Effector memory CD4-positive, alpha-beta T cell (primary cell): ENCODE measurements around the gene SYPL1.
A peak's percentile ranks its signal among the peaks of the same experiment; 100 is the strongest.

Source experiments
- DNase-seq, 3 donors: peaks; one replicate each; pipeline ENCODE4 v3.0.0-alpha.2; 2020
- H3K27ac ChIP-seq: 2 replicates; pipeline ENCODE4 v1.7.0; 2013; ENCODE audit warnings: mild to moderate bottlenecking, low read length, moderate library complexity; ENCODE audit not compliant: insufficient read depth, poor library complexity, severe bottlenecking
- H3K27me3 ChIP-seq: replicated peaks from 2 replicates; pipeline ENCODE4 v1.7.0; 2013; ENCODE audit warnings: mild to moderate bottlenecking, low read length; ENCODE audit not compliant: insufficient read depth, control insufficient read depth, poor library complexity, severe bottlenecking
- H3K36me3 ChIP-seq: 2 replicates; pipeline ENCODE4 v1.7.0; 2013; ENCODE audit warnings: mild to moderate bottlenecking, low read length, moderate library complexity; ENCODE audit not compliant: control insufficient read depth, insufficient read depth
- H3K4me1 ChIP-seq: 2 replicates; pipeline ENCODE4 v1.7.0; 2013; ENCODE audit warnings: low read length, mild to moderate bottlenecking; ENCODE audit not compliant: control insufficient read depth, insufficient read depth, poor library complexity, severe bottlenecking
- H3K4me3 ChIP-seq: 2 replicates; pipeline ENCODE4 v1.7.0; 2013; ENCODE audit warnings: low read length, low read depth, mild to moderate bottlenecking; ENCODE audit not compliant: insufficient read depth, poor library complexity, severe bottlenecking
- H3K9me3 ChIP-seq: 2 replicates; pipeline ENCODE4 v1.7.0; 2013; ENCODE audit warnings: mild to moderate bottlenecking, low read length, moderate library complexity; ENCODE audit not compliant: control insufficient read depth

The SYPL1 gene

DNA sequence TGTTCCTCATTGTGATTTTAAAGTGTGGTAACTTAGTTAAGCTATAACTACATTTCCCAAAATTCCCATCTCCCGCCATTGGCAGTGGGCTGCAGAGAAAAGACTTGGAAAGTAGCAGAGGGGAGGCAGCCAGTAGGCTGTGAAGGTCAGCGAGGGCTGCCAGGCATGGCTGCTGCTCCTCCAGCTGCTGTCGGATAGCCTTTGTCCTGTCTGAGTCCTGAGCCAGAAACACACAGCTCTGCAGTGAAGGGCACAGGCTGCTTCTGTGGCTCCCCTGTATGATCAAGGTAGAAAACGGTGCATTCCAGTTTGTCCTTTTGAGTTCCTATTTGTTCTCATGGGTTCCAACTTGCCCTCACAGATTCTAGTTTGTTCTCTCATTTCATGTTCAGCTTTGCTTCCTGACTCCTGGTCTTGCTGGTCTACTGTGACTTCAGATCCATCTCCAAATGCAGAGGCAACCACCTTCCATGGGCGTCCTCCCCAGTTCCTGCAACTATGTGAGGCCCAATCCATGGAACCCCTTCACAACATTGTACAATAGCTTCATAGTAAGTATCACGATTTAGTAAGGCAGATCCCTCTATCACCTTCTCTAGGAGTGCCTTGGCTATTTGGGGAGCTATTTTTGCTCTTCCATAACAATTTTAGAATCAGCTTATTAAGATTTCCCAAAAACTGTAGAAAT lies 31.7 kb downstream of the SYPL1 start:
- DNase-seq = no peak
- Histone ChIP-seq H3K4me1 (no peaks in the 10 kb centered on the region), H3K27ac (no peak overlapping the region), H3K9me3 (no peaks in the 10 kb centered on the region), H3K27me3 (no peaks in the 10 kb centered on the region), H3K36me3 (no peaks in the 10 kb centered on the region), H3K4me3 (no peak overlapping the region)

DNA sequence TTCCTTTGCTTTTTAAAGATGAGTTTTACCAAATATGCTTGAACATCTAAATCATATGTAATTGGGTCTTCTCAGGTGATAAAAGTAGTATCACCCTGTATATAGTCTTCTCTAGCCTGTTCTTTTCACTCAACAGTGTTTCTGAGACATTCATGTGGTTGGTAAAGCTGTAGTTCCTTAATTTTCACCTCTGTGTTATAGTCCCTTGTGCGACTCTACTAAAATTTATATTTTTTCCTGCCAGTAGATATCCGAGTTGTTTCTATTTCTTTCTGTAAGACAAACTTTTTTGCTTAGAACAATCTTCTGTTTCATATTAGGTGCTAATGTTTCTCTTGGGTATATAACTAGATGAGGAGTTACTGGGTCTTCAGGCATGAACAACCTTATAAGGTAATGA lies 35.6 kb downstream of the SYPL1 start:
- H3K36me3 ChIP-seq = no peaks in the 10 kb centered on the region
- H3K4me1 ChIP-seq = peaks cover 14% of the 10 kb centered on the region
- no peaks in the 10 kb centered on the region for H3K27me3 ChIP-seq
- H3K9me3 ChIP-seq = no peaks in the 10 kb centered on the region
- DNase-seq = no peak
- no peak overlapping the region for H3K27ac ChIP-seq
- H3K4me3 ChIP-seq = no peak overlapping the region

DNA sequence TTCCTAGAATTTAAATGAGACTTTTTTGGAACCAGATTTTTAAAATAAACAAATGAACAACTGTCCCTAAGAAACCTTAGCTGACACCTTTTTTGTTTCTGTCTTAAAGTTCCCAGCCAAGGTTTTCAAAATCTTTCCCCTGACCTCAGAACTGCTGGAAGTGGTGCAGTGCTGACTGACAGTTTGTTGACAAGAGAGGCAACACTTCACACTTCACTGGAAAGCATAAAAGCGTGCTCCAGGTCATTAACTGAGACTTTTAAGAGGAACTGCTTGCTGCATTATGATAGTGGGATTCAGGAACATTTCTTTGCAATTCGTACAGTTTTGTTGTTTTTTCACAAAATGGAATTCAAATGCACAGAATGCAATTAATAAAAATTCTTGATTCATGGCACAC lies 36.2 kb downstream of the SYPL1 start:
- Histone ChIP-seq H3K27me3 (no peaks in the 10 kb centered on the region), H3K4me3 (no peak overlapping the region), H3K4me1 (peaks cover 18% of the 10 kb centered on the region), H3K27ac (no peak overlapping the region), H3K9me3 (no peaks in the 10 kb centered on the region), H3K36me3 (no peaks in the 10 kb centered on the region)
- no peak for DNase-seq

DNA sequence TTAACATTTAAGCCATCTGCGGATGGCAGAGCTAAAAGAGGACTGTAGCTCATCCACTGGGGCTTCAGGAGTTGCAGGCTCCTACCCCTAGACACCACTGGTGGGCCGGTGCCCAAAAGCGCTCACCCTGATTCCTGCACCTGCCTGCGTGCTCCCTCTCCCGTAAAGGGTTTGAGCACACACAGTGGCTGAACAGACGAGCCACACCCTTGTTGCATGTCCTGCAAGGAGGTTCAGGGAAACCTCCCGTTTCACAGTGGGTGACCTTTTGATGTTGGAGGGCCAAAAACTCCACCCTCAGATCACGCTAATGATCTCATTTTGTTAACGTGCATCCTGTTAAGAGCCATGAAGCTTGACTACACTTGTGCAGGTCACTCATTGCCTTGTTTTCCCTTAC lies 37.9 kb downstream of the SYPL1 start:
- no peaks in the 10 kb centered on the region for H3K9me3 ChIP-seq
- DNase-seq = no peak
- no peak overlapping the region for H3K27ac ChIP-seq
- H3K4me3 ChIP-seq = no peak overlapping the region
- H3K4me1 ChIP-seq = peaks cover 22% of the 10 kb centered on the region
- H3K27me3 ChIP-seq = no peaks in the 10 kb centered on the region
- no peaks in the 10 kb centered on the region for H3K36me3 ChIP-seq

DNA sequence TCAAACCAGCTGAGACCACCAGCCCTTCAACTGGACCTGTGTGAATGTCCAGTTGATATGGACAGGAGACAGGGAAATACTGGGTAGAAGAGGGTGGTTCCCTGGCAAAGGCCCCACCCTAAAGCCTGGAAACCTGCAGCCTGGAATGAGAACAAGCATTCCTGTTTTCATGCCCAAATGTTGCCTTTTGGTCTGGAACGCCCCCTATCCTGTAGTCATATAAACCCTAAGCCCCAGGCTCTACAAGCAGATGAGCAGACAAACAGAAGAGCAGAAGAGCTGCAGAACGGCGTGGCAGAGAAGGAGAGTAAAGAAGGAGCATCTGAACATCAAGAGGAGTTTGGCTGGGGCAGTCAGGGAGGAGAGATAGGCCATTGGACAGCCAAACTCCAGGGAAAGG lies 38.4 kb downstream of the SYPL1 start:
- Histone ChIP-seq H3K9me3 (no peaks in the 10 kb centered on the region), H3K27ac (no peak overlapping the region), H3K36me3 (no peaks in the 10 kb centered on the region), H3K27me3 (no peaks in the 10 kb centered on the region), H3K4me3 (no peak overlapping the region), H3K4me1 (peaks cover 22% of the 10 kb centered on the region)
- DNase-seq = no peak

DNA sequence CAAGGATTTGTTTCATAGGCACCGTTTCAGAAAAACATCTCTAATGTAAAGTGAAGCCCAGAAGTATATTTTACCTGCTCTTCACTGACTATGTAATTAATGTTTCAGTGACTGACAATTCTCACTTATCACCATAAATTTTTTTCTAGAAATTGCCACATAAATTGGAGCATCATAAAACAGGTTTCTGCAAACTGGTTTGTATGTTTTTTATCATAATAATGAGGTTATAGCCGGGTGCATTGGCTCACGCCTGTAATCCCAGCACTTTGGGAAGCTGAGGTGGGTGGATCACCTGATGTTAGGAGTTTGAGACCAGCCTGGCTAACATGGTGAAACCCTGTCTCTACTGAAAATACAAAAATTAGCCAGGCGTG lies 39.4 kb downstream of the SYPL1 start:
- Histone ChIP-seq H3K4me1 (peaks cover 22% of the 10 kb centered on the region), H3K4me3 (no peak overlapping the region)

DNA sequence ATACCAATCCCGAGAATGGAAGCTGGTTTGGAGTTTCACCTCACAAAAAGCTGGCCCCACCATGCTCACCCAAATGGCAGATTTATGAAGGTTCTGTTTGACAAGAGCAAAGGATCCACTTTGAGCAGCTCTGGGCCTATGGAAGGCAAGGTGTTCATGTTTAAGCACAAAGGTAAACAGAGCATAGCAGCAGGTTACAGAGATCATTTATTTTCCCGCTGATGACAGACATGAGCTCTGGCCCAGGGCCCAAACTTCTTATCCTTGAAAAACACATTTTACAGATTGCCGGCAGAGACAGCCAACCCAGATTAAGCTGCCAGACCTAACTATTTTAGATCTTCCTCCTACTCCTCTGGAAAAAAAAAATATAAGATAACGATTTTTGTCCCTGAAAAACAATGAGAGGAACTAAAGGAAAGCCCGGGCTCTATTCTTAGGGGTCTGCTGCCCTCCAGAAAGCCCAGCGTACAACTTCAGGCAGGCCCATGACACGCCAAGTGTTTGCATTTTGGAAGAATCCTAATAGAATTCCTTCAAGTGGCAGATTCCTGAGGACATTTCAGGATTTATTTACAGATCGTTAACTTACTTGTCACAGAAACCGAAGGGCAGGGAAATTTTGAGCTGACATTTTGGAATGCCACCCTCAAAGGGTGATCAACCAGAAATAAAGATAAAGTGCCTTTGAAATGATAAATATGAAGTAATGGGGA lies 40.0 kb downstream of the SYPL1 start:
- peak overlapping the region; percentile 64 for H3K27ac ChIP-seq
- H3K27me3 ChIP-seq = no peaks in the 10 kb centered on the region
- H3K9me3 ChIP-seq = no peaks in the 10 kb centered on the region
- DNase-seq = no peak
- H3K36me3 ChIP-seq = no peaks in the 10 kb centered on the region
- H3K4me1 ChIP-seq = peaks cover 22% of the 10 kb centered on the region
- peak overlapping the region; percentile 36 for H3K4me3 ChIP-seq

More for the DNA sequence above, 39.4 kb downstream of the SYPL1 start:
- no peak overlapping the region for H3K27ac ChIP-seq
- no peaks in the 10 kb centered on the region for H3K27me3 ChIP-seq
- no peaks in the 10 kb centered on the region for H3K9me3 ChIP-seq
- no peak for DNase-seq
- no peaks in the 10 kb centered on the region for H3K36me3 ChIP-seq

DNA sequence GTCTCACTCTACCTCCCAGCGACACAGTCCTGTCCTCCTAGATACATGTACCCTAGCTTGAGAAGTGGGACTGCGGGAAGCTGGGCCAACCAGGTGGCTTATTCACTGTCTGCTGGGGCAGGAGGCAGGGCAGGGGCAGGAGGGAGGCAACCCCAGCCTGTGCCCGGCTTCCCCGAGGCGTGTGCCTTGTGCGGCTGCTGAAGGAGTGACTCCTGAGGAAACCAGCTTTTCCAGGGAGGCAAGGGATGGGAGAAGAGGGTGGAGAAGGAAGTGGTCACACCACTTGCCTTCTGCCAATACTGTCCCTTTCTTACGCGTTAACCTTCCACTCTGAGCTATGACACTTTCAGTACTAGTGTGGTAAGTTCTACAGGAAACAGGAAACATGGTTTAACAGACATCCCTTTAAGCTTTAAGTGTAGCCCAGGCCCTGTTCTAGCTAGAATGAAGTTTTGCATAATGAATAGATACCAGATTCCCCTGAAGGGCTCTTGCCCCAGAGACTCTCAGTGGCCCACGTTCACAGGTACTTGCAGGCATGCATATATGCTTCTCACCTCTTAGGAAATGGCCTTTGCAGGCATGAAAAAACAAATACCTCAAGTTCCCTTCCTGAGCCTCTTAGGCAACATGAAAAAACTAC lies 40.6 kb downstream of the SYPL1 start:
- peak overlapping the region; percentile 64 for H3K27ac ChIP-seq
- no peaks in the 10 kb centered on the region for H3K36me3 ChIP-seq
- peak in 2 of 3 donors; percentile 6 to 21 for DNase-seq
- peaks cover 22% of the 10 kb centered on the region for H3K4me1 ChIP-seq
- peak overlapping the region; percentile 36 for H3K4me3 ChIP-seq
- no peaks in the 10 kb centered on the region for H3K27me3 ChIP-seq
- no peaks in the 10 kb centered on the region for H3K9me3 ChIP-seq

DNA sequence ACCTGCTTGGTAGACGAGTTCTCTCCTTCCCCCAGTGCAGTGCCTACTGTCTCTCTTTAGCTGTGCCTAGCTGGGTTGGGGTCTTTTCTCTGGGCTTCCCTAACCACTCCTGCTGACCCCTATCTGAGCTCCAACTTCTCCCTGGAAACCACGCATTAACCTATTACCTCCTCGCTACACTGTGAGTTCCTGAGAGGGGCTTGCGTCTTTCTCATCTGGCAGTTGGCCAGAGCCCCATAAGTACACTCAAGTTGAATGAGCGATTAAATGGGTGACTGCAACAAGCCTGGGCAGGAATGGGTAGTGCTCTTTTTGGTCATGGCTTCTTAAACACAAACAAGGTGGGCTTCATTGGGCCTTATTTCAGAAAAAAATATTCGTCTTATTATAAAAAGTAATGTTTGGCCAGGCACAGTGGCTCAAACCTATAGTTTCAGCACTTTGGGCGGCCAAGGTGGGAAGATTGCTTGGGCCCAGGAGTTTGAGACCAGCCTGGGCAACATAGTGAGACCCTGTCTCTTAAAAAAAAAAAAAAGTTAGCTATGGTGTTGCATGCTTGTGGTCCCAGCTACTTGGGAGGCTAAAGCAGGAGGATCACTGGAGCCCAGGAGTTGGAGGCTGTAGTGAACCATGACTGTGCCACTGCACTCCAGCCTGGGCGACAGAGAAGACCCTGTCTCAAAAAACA lies 41.4 kb downstream of the SYPL1 start:
- H3K9me3 ChIP-seq = no peaks in the 10 kb centered on the region
- no peaks in the 10 kb centered on the region for H3K36me3 ChIP-seq
- no peaks in the 10 kb centered on the region for H3K27me3 ChIP-seq
- no peak for DNase-seq
- peaks cover 22% of the 10 kb centered on the region for H3K4me1 ChIP-seq
- H3K4me3 ChIP-seq = no peak overlapping the region
- H3K27ac ChIP-seq = peak overlapping the region; percentile 64

DNA sequence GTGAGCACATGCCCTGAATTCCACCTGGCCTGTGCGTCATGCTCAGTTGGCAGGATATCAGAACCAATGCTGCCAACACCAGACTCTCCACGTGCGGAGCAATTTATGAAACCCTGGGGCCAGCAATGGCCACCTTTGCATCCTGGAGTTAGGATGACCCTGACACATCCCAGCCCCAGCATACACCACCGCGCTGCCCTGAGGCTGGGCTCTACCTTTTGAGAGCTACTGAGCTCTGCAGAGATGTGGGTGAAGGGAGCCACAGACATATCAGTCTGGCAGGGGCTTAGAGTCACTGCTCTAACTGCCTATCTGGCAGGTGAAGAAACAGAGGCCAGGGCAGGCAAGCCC lies 41.9 kb downstream of the SYPL1 start:
- H3K27ac ChIP-seq = no peak overlapping the region
- H3K9me3 ChIP-seq = no peaks in the 10 kb centered on the region
- H3K4me3 ChIP-seq = no peak overlapping the region
- peaks cover 22% of the 10 kb centered on the region for H3K4me1 ChIP-seq
- DNase-seq = no peak
- no peaks in the 10 kb centered on the region for H3K27me3 ChIP-seq
- no peaks in the 10 kb centered on the region for H3K36me3 ChIP-seq
